Fibroblast of lung (primary cell): ENCODE results near the gene EPB41L5. TPM values are rescaled to one million over a fixed set of nuclear protein-coding genes. Genes with fewer than 3 reads are reported as not detected.

Experiments
- DNase-seq, 2 donors: peaks; one replicate each; pipeline versions ENCODE4 v3.0.0 to v3.0.0-alpha.2; 2010; ENCODE audit warnings: low read depth in 2 of 2
- H2AFZ ChIP-seq: 2 replicates; pipeline ENCODE4 v1.5.1; 2012; ENCODE audit warnings: low read length, control low read depth, inconsistent platforms
- H3K27ac ChIP-seq: 2 replicates; pipeline ENCODE4 v1.5.1; 2011; ENCODE audit warnings: low read length, control low read depth; ENCODE audit not compliant: insufficient read depth
- H3K27me3 ChIP-seq: 2 replicates; pipeline ENCODE4 v1.5.1; 2011; ENCODE audit warnings: mild to moderate bottlenecking, low read length; ENCODE audit not compliant: control insufficient read depth, insufficient read depth
- H3K36me3 ChIP-seq: 2 replicates; pipeline ENCODE4 v1.5.1; 2011; ENCODE audit warnings: low read length; ENCODE audit not compliant: control insufficient read depth, insufficient read depth
- H3K4me1 ChIP-seq: 2 replicates; pipeline ENCODE4 v1.5.1; 2011; ENCODE audit warnings: low read length; ENCODE audit not compliant: control insufficient read depth, insufficient read depth; ENCODE audit errors: extremely low read depth
- H3K4me2 ChIP-seq: 2 replicates; pipeline ENCODE4 v1.5.1; 2011; ENCODE audit warnings: low read length, control low read depth; ENCODE audit not compliant: insufficient read depth; ENCODE audit errors: extremely low read depth
- H3K4me3 ChIP-seq, 4 experiments: fragments of 200-600 bp in 1 of 4; sonication (generic) in 1 of 4; replicated peaks in 1 of 4; 2 replicates each; pipeline ENCODE4 v1.5.1; 2011 to 2016; ENCODE audit warnings: low read length in 4 of 4, low read depth in 3 of 4, mild to moderate bottlenecking in 3 of 4, control low read depth in 2 of 4, inconsistent platforms in 1 of 4, mixed read lengths in 1 of 4; ENCODE audit not compliant: insufficient read depth in 1 of 4; ENCODE audit errors: control extremely low read depth in 1 of 4
- H3K79me2 ChIP-seq: 2 replicates; pipeline ENCODE4 v1.5.1; 2012; ENCODE audit warnings: mild to moderate bottlenecking, low read length, inconsistent platforms; ENCODE audit not compliant: control insufficient read depth, insufficient read depth
- H3K9ac ChIP-seq: 2 replicates; pipeline ENCODE4 v1.5.1; 2011; ENCODE audit warnings: mild to moderate bottlenecking, low read length, control low read depth; ENCODE audit not compliant: insufficient read depth
- H3K9me3 ChIP-seq: 2 replicates; pipeline ENCODE4 v1.5.1; 2012; ENCODE audit warnings: low read depth, low read length; ENCODE audit not compliant: control insufficient read depth, insufficient read depth
- H4K20me1 ChIP-seq: 2 replicates; pipeline ENCODE4 v1.5.1; 2011; ENCODE audit warnings: low read length; ENCODE audit not compliant: control insufficient read depth, insufficient read depth; ENCODE audit errors: extremely low read depth
- CTCF ChIP-seq, 2 donors: IDR thresholded peaks in 1 of 2; conservative IDR thresholded peaks in 1 of 2; 1 replicate in 1 of 2; 2 replicates in 1 of 2; pipeline ENCODE4 v1.5.1; 2011 to 2012; ENCODE audit warnings: low read length in 2 of 2, control low read depth in 1 of 2, inconsistent platforms in 1 of 2, low read depth in 1 of 2, mild to moderate bottlenecking in 1 of 2
- EZH2 ChIP-seq: IDR thresholded peaks from 2 replicates; pipeline ENCODE4 v1.5.1; 2012; ENCODE audit warnings: low read length, control low read depth, mild to moderate bottlenecking; ENCODE audit errors: missing control alignments
- polyA plus RNA-seq, 2 donors: library from polyadenylated mRNA; depleted of rRNA in 1 of 2; stranded (reverse) in 1 of 2; unstranded in 1 of 2; fragments of >200 nt; gene quantifications; 2 replicates each; pipeline ENCODE4 v1.2.1, GENCODE V29; 2011 to 2012; ENCODE audit warnings: missing spikeins in 1 of 2
- total RNA-seq: library from RNA; depleted of rRNA; stranded (reverse); fragments of >200 nt; gene quantifications from 2 replicates; pipeline ENCODE4 v1.2.1, GENCODE V29; 2014

The EPB41L5 gene
- total and polyA plus RNA-seq, 2 donors (not counting 1 experiment from before 2014, with no cell fraction given): 10.6 to 16.2 TPM

- Histone ChIP-seq H3K36me3 (peaks cover 4% of the 10 kb centered on the region), H3K4me2 (no peak overlapping the region), H2AFZ (no peak overlapping the region), H3K27ac (no peak overlapping the region), H3K9me3 (no peaks in the 10 kb centered on the region), H3K4me3 (no peak overlapping the region), H3K27me3 (no peaks in the 10 kb centered on the region), H3K9ac (no peak overlapping the region), H4K20me1 (no peaks in the 10 kb centered on the region), H3K4me1 (peaks cover 3% of the 10 kb centered on the region), H3K79me2 (peaks cover 9% of the 10 kb centered on the region)
- TF ChIP-seq CTCF (conservative IDR thresholded peaks at IDR 0.05 in 1 of 2, IDR thresholded peaks at IDR 0.05 in 1 of 2; ENCODE audit: low read depth in 1 of 2, low read length in 2 of 2) (no peak), EZH2 (no peak)
- no peak for DNase-seq
These were observed 208.7 kb downstream of the EPB41L5 start for GRCh38 chr2:120221616-120222015.

DNA sequence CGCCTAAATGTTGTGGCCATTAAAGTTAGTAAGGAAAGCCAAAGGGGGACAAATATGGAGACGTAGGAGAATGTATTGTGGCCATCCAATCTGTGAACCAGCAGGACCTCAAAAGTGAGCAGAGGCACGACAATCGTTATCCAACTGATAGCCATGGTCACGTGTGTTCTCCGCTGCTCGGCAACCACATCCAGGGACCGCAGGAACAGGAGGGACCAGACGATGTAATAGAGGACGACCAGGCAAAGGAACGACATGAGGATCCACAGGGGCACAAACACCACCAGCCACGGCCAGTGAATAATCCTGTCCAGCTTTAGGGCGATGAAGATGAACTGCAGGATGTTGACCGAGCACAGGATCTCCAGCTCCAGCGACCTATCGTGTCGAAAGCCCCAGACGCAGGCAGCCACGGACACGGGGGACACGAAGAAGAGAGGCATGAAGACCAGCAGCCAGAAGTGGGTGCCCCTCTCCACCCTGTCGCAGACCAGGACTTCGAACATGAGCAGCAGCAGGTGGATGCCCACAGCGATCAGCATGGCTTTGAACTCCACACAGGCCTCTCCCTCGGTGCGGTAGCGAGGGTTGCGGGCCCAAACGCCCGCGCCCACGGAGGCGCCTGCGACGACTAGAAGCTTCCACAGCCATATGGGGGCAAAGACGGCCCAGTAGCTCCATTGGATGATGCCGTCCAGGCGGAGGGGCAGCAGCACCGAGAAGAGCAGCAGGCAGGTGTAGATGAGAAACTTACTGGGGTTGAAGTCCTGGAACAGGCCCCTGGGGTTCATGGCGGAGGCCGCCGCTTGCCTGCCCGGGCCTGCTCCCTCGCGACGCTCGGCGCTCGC, 209.5 kb downstream of the EPB41L5 start:
- Histone ChIP-seq H3K9ac (peak overlapping the region; percentile 92), H3K27me3 (no peaks in the 10 kb centered on the region), H3K4me2 (peak overlapping the region; percentile 70), H3K36me3 (peaks cover 4% of the 10 kb centered on the region), H4K20me1 (no peaks in the 10 kb centered on the region), H3K79me2 (peaks cover 9% of the 10 kb centered on the region), H3K9me3 (no peaks in the 10 kb centered on the region), H3K4me1 (peaks cover 3% of the 10 kb centered on the region), H2AFZ (peak overlapping the region; percentile 57), H3K4me3 (peak overlapping the region; percentile 45 to 72 (median 60)), H3K27ac (peak overlapping the region; percentile 91)
- DNase-seq: no peak
- TF ChIP-seq EZH2 (no peak), CTCF (conservative IDR thresholded peaks at IDR 0.05 in 1 of 2, IDR thresholded peaks at IDR 0.05 in 1 of 2; ENCODE audit: low read depth in 1 of 2, low read length in 2 of 2) (no peak)

- peak; percentile 79 to 85 for DNase-seq
- H2AFZ ChIP-seq: peak within 1 kb of the TSS; percentile 60
These were observed 210.4 kb downstream of the EPB41L5 start, which contains the start of gene TMEM185B for GRCh38 chr2:120223034-120223912. TSS of gene TMEM185B (minus strand) at chr2:120223400. CDS start at chr2:120222976, 424 bp downstream.

More at GRCh38 chr2:120223034-120223912, 210.4 kb downstream of the EPB41L5 start, which contains the start of gene TMEM185B:
- H3K4me1 ChIP-seq: peaks cover 3% of the 10 kb centered on the region
- H3K9me3 ChIP-seq: no peaks in the 10 kb centered on the region
- H3K79me2 ChIP-seq: peaks cover 9% of the 10 kb centered on the region
- no peaks in the 10 kb centered on the region for H3K27me3 ChIP-seq
- H3K4me2 ChIP-seq: peak within 1 kb of the TSS; percentile 88
- no peak for TF ChIP-seq EZH2
- TF ChIP-seq CTCF (conservative IDR thresholded peaks at IDR 0.05 in 1 of 2, IDR thresholded peaks at IDR 0.05 in 1 of 2; ENCODE audit: low read depth in 1 of 2, low read length in 2 of 2): peak in 1 of 2 donors; percentile 28
- H3K9ac ChIP-seq: peak within 1 kb of the TSS; percentile 92
- no peaks in the 10 kb centered on the region for H4K20me1 ChIP-seq
- peaks cover 4% of the 10 kb centered on the region for H3K36me3 ChIP-seq
- H3K4me3 ChIP-seq: peak within 1 kb of the TSS; percentile 57 to 72 (median 62)
- peak within 1 kb of the TSS; percentile 91 for H3K27ac ChIP-seq
